Liver (tissue), 3 donors: ENCODE measurements around the gene TCF7L2.

ENCODE experiments used
- CTCF ChIP-seq: fragments of 150-350 bp; IDR thresholded peaks from 2 replicates; pipeline ENCODE4 v1.5.1; 2017; ENCODE audit warnings: improper control_type of control experiment, low read depth, low read length; ENCODE audit not compliant: missing input control
- MAX ChIP-seq: IDR thresholded peaks from 2 replicates; pipeline ENCODE4 v1.6.1; 2016; ENCODE audit warnings: antibody characterized with exemption
- RXRA ChIP-seq, 2 donors: IDR thresholded peaks; 2 replicates each; pipeline ENCODE4 v1.6.1; 2017 to 2018; ENCODE audit warnings: antibody characterized with exemption in 2 of 2, mild to moderate bottlenecking in 1 of 2
- donor health status: healthy.
- donor health status: healthy.

GRCh38 chr10:113119801-113120200, 169.8 kb downstream of the TCF7L2 start:
- TF ChIP-seq MAX = no peak
- no peak for TF ChIP-seq CTCF
- no peak for TF ChIP-seq RXRA (IDR thresholded peaks at IDR 0.05)
